Lower leg skin (tissue), 4 donors: Measurements from ENCODE around the gene POLD4. TPM values are rescaled to one million over a fixed set of nuclear protein-coding genes. Genes with fewer than 3 reads are reported as not detected.

Source experiments
- DNase-seq, 2 donors: peaks; one replicate each; pipeline ENCODE4 v3.0.0-alpha.2; 2019; ENCODE audit warnings: low spot score in 2 of 2
- H3K4me3 ChIP-seq: fragments of 200-600 bp; sonication (generic); 2 replicates; pipeline ENCODE4 v1.5.1; 2017; ENCODE audit warnings: mild to moderate bottlenecking, low read depth; ENCODE audit not compliant: poor library complexity, severe bottlenecking
- CTCF ChIP-seq, 3 donors: fragments of 450-650 bp; IDR thresholded peaks; one replicate each; pipeline ENCODE4 v1.5.1; 2016; ENCODE audit warnings: antibody characterized with exemption in 3 of 3, mild to moderate bottlenecking in 3 of 3, moderate library complexity in 2 of 3
- POLR2A ChIP-seq, 2 donors: fragments of 450-650 bp; IDR thresholded peaks; one replicate each; pipeline ENCODE4 v1.6.1; 2016 to 2017; ENCODE audit warnings: antibody characterized with exemption in 2 of 2, mild to moderate bottlenecking in 1 of 2, moderate library complexity in 1 of 2
- WGBS, 2 donors: methylation state at CpG; one replicate each; pipeline ENCODE4 v1.1.5; 2018; 5-methylcytosine and 5-hydroxymethylcytosine counted together
- intact Hi-C: fragments of 100-400 bp; cut with DNase I; formaldehyde crosslinking; loops from one replicate; pipeline ENCODE4 v1.15.0; 2023; ENCODE audit warnings: low total_unique reads
- total RNA-seq, 4 donors: library from RNA; depleted of rRNA; stranded (reverse); fragments of >200 nt; gene quantifications; one replicate each; pipeline ENCODE4 v1.1.0, GENCODE V29; 2016

POLD4 gene
- total RNA-seq, 4 donors from 2014 or later = 82.3 to 126 (median 86.4) TPM

GRCh38 chr11:67317888-67318555, 35.3 kb downstream of the POLD4 start:
- TF ChIP-seq POLR2A (IDR thresholded peaks at IDR 0.05) = no peak
- TF ChIP-seq CTCF (IDR thresholded peaks at IDR 0.05) = no peak
- peak overlapping the region; percentile 66 for H3K4me3 ChIP-seq
- intact Hi-C loops = no loop called here
- no peak for DNase-seq
- 1 to 2% methylated on average over 12 to 53 of the region's 53 CpGs for WGBS, 2 donors

GRCh38 chr11:67317205-67317887, 36.0 kb downstream of the POLD4 start:
- intact Hi-C loops = no loop called here
- TF ChIP-seq CTCF (IDR thresholded peaks at IDR 0.05) (peak in 2 of 3 donors; percentile 41 to 96), POLR2A (IDR thresholded peaks at IDR 0.05) (no peak)
- DNase-seq = peak; percentile 95 to 99

GRCh38 chr11:67316882-67317204, 36.5 kb downstream of the POLD4 start:
- TF ChIP-seq POLR2A (IDR thresholded peaks at IDR 0.05) = no peak
- peak overlapping the region; percentile 66 for H3K4me3 ChIP-seq
- 0% methylated on average over 10 of the region's 10 CpGs for WGBS, 2 donors
- intact Hi-C loops = no loop called here
- no peak for DNase-seq

More at GRCh38 chr11:67317205-67317887, 36.0 kb downstream of the POLD4 start:
- H3K4me3 ChIP-seq = peak overlapping the region; percentile 66
- WGBS, 2 donors = 0 to 1% methylated on average over 34 to 43 of the region's 55 CpGs

- TF ChIP-seq POLR2A (IDR thresholded peaks at IDR 0.05) (no peak), CTCF (IDR thresholded peaks at IDR 0.05) (no peak)
- peak in 1 of 2 donors; percentile 62 for DNase-seq
- intact Hi-C loops = loop anchor here (2.0 kb wide), 1 partner anchor 53 kb away; no protein-coding TSS in a partner anchor
- 80% methylated on average over 9 of the region's 9 CpGs for WGBS, 2 donors
- no peak overlapping the region for H3K4me3 ChIP-seq
These were observed 37.9 kb downstream of the POLD4 start for GRCh38 chr11:67315325-67315909.

GRCh38 chr11:67314218-67314617, 39.1 kb downstream of the POLD4 start:
- 58 to 64% methylated on average over 2 of the region's 2 CpGs for WGBS, 2 donors
- no peak for TF ChIP-seq POLR2A (IDR thresholded peaks at IDR 0.05)
- no peak for TF ChIP-seq CTCF (IDR thresholded peaks at IDR 0.05)
- intact Hi-C loops = loop anchor here (2.0 kb wide), 1 partner anchor 51 kb away; no protein-coding TSS in a partner anchor
- peak in 1 of 2 donors; percentile 82 for DNase-seq
- H3K4me3 ChIP-seq = no peak overlapping the region
